Transverse colon (tissue), 4 donors: ENCODE data around the gene JADE3. TPM values are rescaled to one million over a fixed set of nuclear protein-coding genes. Genes with fewer than 3 reads are reported as not detected.

ENCODE experiments used
- DNase-seq: peaks from one replicate; pipeline ENCODE4 v3.0.0-alpha.2; 2019
- H3K27ac ChIP-seq, 4 donors: fragments of 200-600 bp; sonication (generic); 2 replicates each; pipeline ENCODE4 v1.5.1; 2016 to 2018; ENCODE audit warnings: inconsistent platforms in 4 of 4
- H3K27me3 ChIP-seq: fragments of 200-600 bp; sonication (generic); 2 replicates; pipeline ENCODE4 v1.5.1; 2017; ENCODE audit warnings: inconsistent platforms
- H3K36me3 ChIP-seq, 4 donors: fragments of 200-600 bp; sonication (generic); 2 replicates each; pipeline ENCODE4 v1.5.1; 2017 to 2019; ENCODE audit warnings: inconsistent platforms in 4 of 4
- H3K4me1 ChIP-seq, 4 donors: fragments of 200-600 bp; sonication (generic); 2 replicates each; pipeline ENCODE4 v1.5.1; 2017 to 2020; ENCODE audit warnings: inconsistent platforms in 4 of 4
- H3K4me3 ChIP-seq, 4 donors: fragments of 200-600 bp; sonication (generic); 1 replicate in 1 of 4; 2 replicates in 3 of 4; pipeline versions ENCODE4 v1.5.1 to v1.6.1; 2017 to 2019; ENCODE audit warnings: inconsistent platforms in 4 of 4
- H3K9me3 ChIP-seq, 2 donors: fragments of 200-600 bp; sonication (generic); 2 replicates each; pipeline ENCODE4 v1.5.1; 2017 to 2019; ENCODE audit warnings: inconsistent platforms in 2 of 2
- CTCF ChIP-seq, 5 experiments: fragments of 200-600 bp in 3 of 5; fragments of 450-650 bp in 2 of 5; sonication (generic) in 3 of 5; IDR thresholded peaks; 1 replicate in 2 of 5; 2 replicates in 3 of 5; pipeline ENCODE4 v1.5.1; 2016 to 2017; ENCODE audit warnings: antibody characterized with exemption in 5 of 5, inconsistent platforms in 3 of 5, mild to moderate bottlenecking in 2 of 5, moderate library complexity in 1 of 5
- EP300 ChIP-seq: sonication (generic); formaldehyde crosslinking; IDR thresholded peaks from one replicate; pipeline ENCODE4 v1.6.1; 2017; ENCODE audit warnings: antibody characterized with exemption, low read depth
- POLR2A ChIP-seq: fragments of 450-650 bp; IDR thresholded peaks from one replicate; pipeline ENCODE4 v1.6.1; 2016; ENCODE audit warnings: antibody characterized with exemption, mild to moderate bottlenecking, moderate library complexity
- POLR2AphosphoS5 ChIP-seq, 3 donors: sonication (generic); formaldehyde crosslinking; IDR thresholded peaks; one replicate each; pipeline ENCODE4 v1.6.1; 2016; ENCODE audit warnings: antibody characterized with exemption in 3 of 3
- WGBS, 2 donors: methylation state at CpG; one replicate each; pipeline ENCODE4 v1.1.5; 2018; ENCODE audit warnings: low coverage in 1 of 2; 5-methylcytosine and 5-hydroxymethylcytosine counted together
- in situ Hi-C, 4 donors: fragments of 200-750 bp; cut with MboI; loops; one replicate each; pipeline versions ENCODE4 v1.15.0 to v1.15.1; 2017; ENCODE audit warnings: low sequenced_read_pairs in 3 of 4, low pct_ligation_motif_present in 1 of 4, low pct_unique_long_range_greater_than_20kb in 1 of 4
- intact Hi-C: fragments of 100-400 bp; cut with DNase I; formaldehyde crosslinking; loops from one replicate; pipeline ENCODE4 v1.15.1; 2023; ENCODE audit warnings: low total_unique reads
- small RNA-seq, 4 donors: library from RNA; depleted of rRNA; stranded (forward); fragments of <200 nt; gene quantifications; one replicate each; pipeline ENCODE3, GENCODE V24; 2016
- total RNA-seq, 4 donors: library from RNA; depleted of rRNA; stranded (reverse); fragments of >200 nt; gene quantifications; one replicate each; pipeline ENCODE4 v1.1.0, GENCODE V29; 2016

Gene JADE3
- total RNA-seq, 4 donors from 2014 or later: 0.60 to 5.6 (median 3.1) TPM

- no peaks in the 10 kb centered on the region for H3K36me3 ChIP-seq
- H3K9me3 ChIP-seq: no peaks in the 10 kb centered on the region
- H3K27ac ChIP-seq: no peak overlapping the region
- DNase-seq: no peak
- no peak overlapping the region for H3K4me3 ChIP-seq
- 72% methylated on average over 11 of the region's 11 CpGs; no CpG with 5 or more reads in 1 of the 2 donors for WGBS, 2 donors
- in situ Hi-C loops (no loop called here), intact Hi-C loops (no loop called here)
- H3K4me1 ChIP-seq: no peaks in the 10 kb centered on the region
- no peak for TF ChIP-seq EP300
- no peak for TF ChIP-seq CTCF (IDR thresholded peaks at IDR 0.05)
- TF ChIP-seq POLR2AphosphoS5 (IDR thresholded peaks at IDR 0.05): no peak
- TF ChIP-seq POLR2A: no peak
- H3K27me3 ChIP-seq: no peaks in the 10 kb centered on the region
These were observed 181.6 kb downstream of the JADE3 start for GRCh38 chrX:47093860-47094259.

DNA sequence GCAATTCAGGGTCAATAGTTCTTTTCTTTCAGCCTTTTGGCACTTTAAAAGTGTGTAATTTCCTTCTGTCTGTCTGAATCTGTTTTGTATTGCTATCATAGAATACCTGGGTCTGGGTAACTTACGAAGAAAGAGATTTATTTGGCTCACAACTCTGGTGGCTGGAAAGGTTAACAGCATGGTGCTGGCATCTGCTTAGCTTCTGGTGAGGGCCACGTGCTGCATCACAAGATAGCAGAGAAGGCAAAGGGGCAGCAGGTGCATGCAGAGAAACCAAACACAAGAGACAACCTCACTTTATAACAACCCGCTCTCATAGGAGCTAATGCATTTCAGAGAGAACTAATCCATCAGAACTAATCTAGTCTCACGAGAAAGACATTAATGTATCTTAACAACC, 184.8 kb downstream of the JADE3 start:
- TF ChIP-seq POLR2AphosphoS5 (IDR thresholded peaks at IDR 0.05): no peak
- no peak for TF ChIP-seq EP300
- no peak for TF ChIP-seq CTCF (IDR thresholded peaks at IDR 0.05)
- no peak for TF ChIP-seq POLR2A
- 76% methylated on average over 4 of the region's 4 CpGs; no CpG with 5 or more reads in 1 of the 2 donors for WGBS, 2 donors
- Histone ChIP-seq H3K27me3 (no peaks in the 10 kb centered on the region), H3K4me1 (no peaks in the 10 kb centered on the region), H3K4me3 (no peak overlapping the region), H3K36me3 (no peaks in the 10 kb centered on the region), H3K9me3 (no peaks in the 10 kb centered on the region), H3K27ac (no peak overlapping the region)
- intact Hi-C loops: no loop called here
- in situ Hi-C loops: no loop called here
- no peak for DNase-seq

DNA sequence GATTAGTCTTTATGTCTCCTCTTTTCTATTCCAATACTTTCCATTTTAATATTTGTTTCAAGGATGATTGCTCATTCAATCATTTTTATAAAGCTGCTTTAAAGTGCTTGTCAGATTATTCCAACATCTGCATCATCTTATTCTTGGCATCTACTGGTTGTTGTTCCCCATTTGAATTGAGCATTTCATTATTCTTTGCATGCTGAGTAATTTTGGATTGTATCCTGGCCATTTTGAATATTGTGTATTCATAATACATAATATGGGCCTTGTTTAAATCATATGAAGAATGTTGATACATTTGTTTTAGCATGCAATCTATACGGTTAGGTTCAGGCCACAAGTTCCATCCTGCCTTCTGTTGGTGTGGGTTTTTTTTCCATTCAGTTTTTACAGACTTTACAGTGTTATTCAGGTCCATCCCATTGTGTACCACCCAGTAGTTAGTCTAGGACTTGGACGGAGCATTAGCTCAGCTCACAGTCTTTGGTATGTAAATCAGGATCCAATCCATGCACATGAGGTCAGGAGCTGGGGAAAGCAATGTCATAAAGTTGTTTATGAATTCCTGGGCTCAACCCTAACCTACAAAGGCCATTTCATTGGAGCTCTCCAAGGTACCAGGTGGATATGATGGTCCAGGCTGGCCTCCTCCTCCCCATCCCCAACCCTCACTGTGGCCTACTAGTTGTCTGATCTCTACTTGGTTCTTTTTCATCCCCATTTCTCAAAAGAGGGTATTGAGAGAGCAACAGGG, 186.3 kb downstream of the JADE3 start:
- Histone ChIP-seq H3K27me3 (no peaks in the 10 kb centered on the region), H3K9me3 (no peaks in the 10 kb centered on the region), H3K36me3 (no peaks in the 10 kb centered on the region), H3K27ac (no peak overlapping the region), H3K4me1 (no peaks in the 10 kb centered on the region), H3K4me3 (no peak overlapping the region)
- in situ Hi-C loops: no loop called here
- no peak for DNase-seq
- TF ChIP-seq EP300 (no peak), CTCF (IDR thresholded peaks at IDR 0.05) (no peak), POLR2A (no peak), POLR2AphosphoS5 (IDR thresholded peaks at IDR 0.05) (no peak)
- intact Hi-C loops: no loop called here
- WGBS, 2 donors: 73% methylated on average over 2 of the region's 2 CpGs; no CpG with 5 or more reads in 1 of the 2 donors

- no peak for DNase-seq
- TF ChIP-seq POLR2A (no peak), CTCF (IDR thresholded peaks at IDR 0.05) (no peak), EP300 (no peak), POLR2AphosphoS5 (IDR thresholded peaks at IDR 0.05) (no peak)
- in situ Hi-C loops: no loop called here
- Histone ChIP-seq H3K27me3 (no peaks in the 10 kb centered on the region), H3K36me3 (no peaks in the 10 kb centered on the region), H3K4me1 (no peaks in the 10 kb centered on the region), H3K9me3 (no peaks in the 10 kb centered on the region), H3K27ac (no peak overlapping the region), H3K4me3 (no peak overlapping the region)
- WGBS, 2 donors: 66% methylated on average over 4 of the region's 4 CpGs; no CpG with 5 or more reads in 1 of the 2 donors
- intact Hi-C loops: no loop called here
These were observed 189.0 kb downstream of the JADE3 start for GRCh38 chrX:47101206-47101605.

Small RNA genes within 50 kb of the gene (small RNA-seq; reads per million reads assigned to genes)
- 0 reads per million in 4 donors for gene RNU6-1189P

Other genes starting within 250 kb of the JADE3 start
- 10 to 100 TPM in 1 of 4 donors, 1 to 10 TPM in 2, under 1 TPM in 1; 0.82 to 29.2 (median 2.3) TPM for gene SLC9A7, start 153.3 kb upstream of the JADE3 start, total RNA-seq
- gene RP2, start 75.4 kb upstream of the JADE3 start, total RNA-seq: 10 to 100 TPM in 2 of 4 donors, 1 to 10 TPM in 2; 1.2 to 15.0 (median 11.1) TPM
- 1 to 10 TPM in 1 of 4 donors, under 1 TPM in 1, not detected in 2; 0.96 to 1.3 TPM for gene RGN, start 166.0 kb downstream of the JADE3 start, total RNA-seq
- gene NDUFB11, start 232.3 kb downstream of the JADE3 start, total RNA-seq: 10 to 100 TPM; 64.3 to 91.1 (median 71.4) TPM
- 10 to 100 TPM; 28.6 to 70.8 (median 31.5) TPM for gene RBM10, start 232.8 kb downstream of the JADE3 start, total RNA-seq